NCI-H510A treated with DMSO at 0.1 percent for 48 hours (cell line): ENCODE data around the gene CCDC183.
"Not testable (repeated sequence)": the region's sequence is repeated elsewhere in the genome, so short reads cannot be mapped to it uniquely, and the experiment has no call there.

Experiments used
- DNase-seq: peaks from one replicate; lab custom pipeline; 2025; lab: John Stamatoyannopoulos, UW

The CCDC183 gene

GRCh38 chr9:136785565-136786355, 10.4 kb upstream of the CCDC183 start:
- DNase-seq, result not testable (repeated sequence)

- DNase-seq, result no peak
These were observed 9.7 kb upstream of the CCDC183 start for GRCh38 chr9:136786451-136786850.

- DNase-seq, result not testable (repeated sequence)
These were observed 9.2 kb upstream of the CCDC183 start for GRCh38 chr9:136786983-136787382.

GRCh38 chr9:136787690-136788400, 8.3 kb upstream of the CCDC183 start:
- peak; percentile 87 for DNase-seq

- not testable (repeated sequence) for DNase-seq
These were observed 7.3 kb upstream of the CCDC183 start for GRCh38 chr9:136788644-136789522.

- DNase-seq, result no peak
These were observed 6.6 kb upstream of the CCDC183 start for GRCh38 chr9:136789523-136789937.

GRCh38 chr9:136790640-136791515, 5.3 kb upstream of the CCDC183 start, which contains the start of gene TMEM141:
TSS of gene TMEM141 (plus strand) at chr9:136791344. CDS start at chr9:136791371, 27 bp downstream.
- peak; percentile 98 for DNase-seq

GRCh38 chr9:136791516-136792276, 4.4 kb upstream of the CCDC183 start:
- peak; percentile 46 for DNase-seq

GRCh38 chr9:136792321-136793085, 3.6 kb upstream of the CCDC183 start:
- DNase-seq, result no peak

GRCh38 chr9:136793086-136793946, 2.8 kb upstream of the CCDC183 start:
- DNase-seq, result no peak

- no peak for DNase-seq
These were observed 1.7 kb upstream of the CCDC183 start for GRCh38 chr9:136794281-136794999.

GRCh38 chr9:136795000-136795348, 1.2 kb upstream of the CCDC183 start:
- DNase-seq, result no peak

- not testable (repeated sequence) for DNase-seq
These were observed 723 bp downstream of the CCDC183 start for GRCh38 chr9:136796775-136797347.

GRCh38 chr9:136798708-136799078, 2.6 kb downstream of the CCDC183 start:
- DNase-seq, result no peak

- DNase-seq, result peak; percentile 69
These were observed 3.1 kb downstream of the CCDC183 start for GRCh38 chr9:136799079-136799853.

- DNase-seq, result peak; percentile 83
These were observed 3.9 kb downstream of the CCDC183 start for GRCh38 chr9:136799854-136800657.
